GM18507 (cell line): Measurements from ENCODE around the gene IFNAR1.

ENCODE experiments used
- DNase-seq: peaks from one replicate; pipeline ENCODE4 v3.0.0; 2011; ENCODE audit warnings: low read depth; ENCODE audit not compliant: insufficient read length; ENCODE audit errors: extremely low spot score
- FAIRE-seq: peaks from 2 replicates; lab custom pipeline; 2011; peaks lifted over from hg19 to GRCh38; lab: Jason Lieb, UNC

Gene IFNAR1

DNA sequence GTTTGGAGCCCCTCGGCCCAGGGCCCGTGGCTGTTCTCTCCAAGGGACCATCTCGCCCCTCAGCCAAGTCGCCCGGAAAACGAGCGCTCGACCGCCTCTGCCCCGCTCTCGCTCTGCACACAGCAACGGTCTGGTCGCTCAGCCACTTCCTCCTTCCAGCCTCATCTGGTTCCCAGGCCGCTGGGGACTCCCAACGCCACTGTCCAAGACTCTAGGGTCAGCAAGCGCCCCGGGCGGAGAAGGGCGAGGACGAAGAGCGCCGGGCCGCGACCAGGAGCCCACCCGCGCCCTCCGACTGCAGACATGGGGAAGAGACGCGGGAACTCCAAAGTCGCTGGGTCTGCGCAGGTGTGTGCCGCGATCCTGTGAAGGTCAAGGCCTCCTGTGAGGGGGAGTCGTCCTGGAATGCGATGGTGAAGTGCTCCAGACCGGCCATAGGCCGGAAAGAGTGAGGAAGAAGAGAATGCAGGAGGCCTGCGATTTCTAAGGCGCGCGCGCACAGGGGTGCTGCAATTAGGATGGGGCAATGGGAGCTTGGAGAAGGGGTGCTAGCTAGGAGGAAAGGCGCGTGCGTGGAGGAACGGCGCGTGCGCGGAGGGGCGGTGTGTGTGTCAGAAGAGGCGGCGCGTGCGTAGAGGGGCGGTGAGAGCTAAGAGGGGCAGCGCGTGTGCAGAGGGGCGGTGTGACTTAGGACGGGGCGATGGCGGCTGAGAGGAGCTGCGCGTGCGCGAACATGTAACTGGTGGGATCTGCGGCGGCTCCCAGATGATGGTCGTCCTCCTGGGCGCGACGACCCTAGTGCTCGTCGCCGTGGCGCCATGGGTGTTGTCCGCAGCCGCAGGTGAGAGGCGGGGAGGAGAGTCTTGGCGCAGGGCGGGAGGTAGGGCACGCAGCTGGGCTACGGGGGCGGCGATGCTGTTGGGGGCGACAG lies at the start of gene IFNAR1:
IFNAR1 (plus strand) TSS at position 680 of the 931 bp plus-strand sequence; CDS start at position 766, 86 bp downstream.
- peak; percentile 90 for DNase-seq
- FAIRE-seq, result peak; percentile 94

DNA sequence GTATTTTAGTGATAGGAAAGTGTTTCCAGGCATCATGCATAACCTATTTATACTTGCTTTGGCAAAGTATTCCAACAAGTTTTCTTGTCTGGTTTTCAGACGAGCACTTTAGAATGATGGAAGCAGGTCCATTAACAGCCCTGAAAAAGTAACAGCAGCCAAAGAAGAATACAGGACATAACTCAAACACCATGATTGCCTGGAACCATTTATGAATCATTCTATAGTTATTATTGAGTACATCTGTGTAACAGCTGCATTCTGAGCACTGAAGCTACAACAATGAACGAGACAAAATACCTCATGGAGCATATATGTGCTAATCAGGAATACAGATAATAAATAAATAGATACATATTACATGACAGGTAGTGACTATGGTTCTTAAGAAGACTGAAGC lies 46.0 kb upstream of the IFNAR1 start:
- DNase-seq (no peak), FAIRE-seq (no peak)

DNA sequence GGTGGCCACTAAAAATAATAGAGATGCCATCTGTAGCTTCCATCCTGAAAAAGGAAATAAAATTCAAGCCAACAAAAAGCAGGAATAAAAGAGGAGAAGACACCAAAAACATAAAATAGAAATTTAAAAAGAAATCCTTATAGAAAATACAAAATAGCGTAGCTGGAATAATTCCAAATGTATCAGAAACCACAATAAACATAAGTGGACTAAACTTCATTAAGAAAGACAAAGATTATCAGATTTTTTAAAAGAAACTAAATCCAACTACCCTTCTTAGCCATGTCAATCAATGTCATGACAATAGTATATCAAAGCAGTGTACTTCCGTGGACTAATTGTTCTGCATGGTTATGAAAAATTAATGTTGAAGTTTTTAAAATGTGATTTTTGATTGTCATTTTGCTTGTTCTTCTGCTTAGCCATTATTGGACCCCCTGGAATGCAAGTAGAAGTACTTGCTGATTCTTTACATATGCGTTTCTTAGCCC lies 45.4 kb upstream of the IFNAR1 start:
- FAIRE-seq (no peak), DNase-seq (no peak)

DNA sequence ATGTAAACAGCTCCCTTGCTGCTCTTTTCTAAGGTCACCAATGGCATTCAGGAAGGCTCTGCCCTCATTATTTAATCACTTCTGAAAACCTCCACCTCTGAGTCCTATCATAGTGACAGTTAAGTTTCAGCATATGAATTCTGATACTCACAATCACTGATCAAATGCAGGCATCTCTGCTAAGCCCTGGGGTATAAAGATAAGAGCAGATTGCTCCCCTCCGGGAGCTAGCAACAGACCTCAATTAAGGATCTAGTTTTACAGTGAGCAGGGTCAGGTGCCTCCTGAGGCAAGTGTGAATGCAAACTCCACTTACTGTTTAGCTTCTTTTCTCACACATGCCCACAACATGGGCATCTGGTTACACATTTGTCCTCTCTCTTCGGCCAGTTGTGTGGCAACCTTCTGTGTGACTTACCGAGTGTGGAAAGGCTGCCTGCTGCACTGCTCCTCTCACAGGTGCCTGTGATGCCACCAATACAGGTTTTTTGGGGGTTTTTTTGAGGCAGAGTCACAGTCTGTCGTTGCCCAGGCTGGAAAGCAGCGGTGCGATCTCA lies 43.6 kb upstream of the IFNAR1 start:
- no peak for FAIRE-seq

DNA sequence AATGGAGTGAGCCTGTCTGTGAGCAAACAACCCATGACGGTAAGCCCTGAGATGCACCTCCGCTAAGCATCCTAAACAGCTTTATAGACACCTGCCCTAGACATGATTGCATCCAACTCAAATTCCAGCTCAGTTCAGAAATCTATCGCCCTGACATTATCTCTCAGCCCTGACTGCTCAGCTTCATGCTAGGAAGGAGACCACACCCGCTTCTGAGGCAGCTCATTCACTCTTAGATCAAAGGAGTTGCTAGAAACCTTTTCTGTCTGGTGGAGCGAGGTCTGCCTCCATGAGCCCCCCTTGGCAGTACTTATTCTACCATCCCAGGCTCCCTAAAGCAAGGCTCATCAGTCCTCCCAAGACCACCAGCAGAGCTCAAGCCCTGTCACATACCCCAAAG lies 41.6 kb upstream of the IFNAR1 start:
- FAIRE-seq (no peak), DNase-seq (no peak)

More for the DNA sequence above, 43.6 kb upstream of the IFNAR1 start:
- no peak for DNase-seq

DNA sequence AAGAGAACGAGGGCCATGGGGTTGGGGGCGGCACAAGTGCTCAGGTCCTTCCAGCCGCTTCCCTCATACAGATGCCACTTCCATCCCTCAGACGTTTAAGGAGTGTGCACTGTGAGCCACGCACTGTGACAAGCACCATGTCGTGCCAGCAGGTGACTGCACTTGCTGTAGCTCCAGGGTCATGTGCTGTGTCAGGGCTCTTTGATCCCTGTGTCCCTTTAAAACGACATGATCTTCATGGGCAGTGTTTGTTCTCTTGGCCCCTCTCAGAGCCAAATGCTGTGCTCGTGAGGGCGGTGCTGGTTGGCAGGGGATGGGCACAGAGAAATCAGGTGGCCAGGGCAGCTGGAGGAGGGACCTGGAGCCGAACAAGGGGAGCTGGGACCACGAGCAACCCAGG lies 38.7 kb upstream of the IFNAR1 start:
- no peak for FAIRE-seq

DNA sequence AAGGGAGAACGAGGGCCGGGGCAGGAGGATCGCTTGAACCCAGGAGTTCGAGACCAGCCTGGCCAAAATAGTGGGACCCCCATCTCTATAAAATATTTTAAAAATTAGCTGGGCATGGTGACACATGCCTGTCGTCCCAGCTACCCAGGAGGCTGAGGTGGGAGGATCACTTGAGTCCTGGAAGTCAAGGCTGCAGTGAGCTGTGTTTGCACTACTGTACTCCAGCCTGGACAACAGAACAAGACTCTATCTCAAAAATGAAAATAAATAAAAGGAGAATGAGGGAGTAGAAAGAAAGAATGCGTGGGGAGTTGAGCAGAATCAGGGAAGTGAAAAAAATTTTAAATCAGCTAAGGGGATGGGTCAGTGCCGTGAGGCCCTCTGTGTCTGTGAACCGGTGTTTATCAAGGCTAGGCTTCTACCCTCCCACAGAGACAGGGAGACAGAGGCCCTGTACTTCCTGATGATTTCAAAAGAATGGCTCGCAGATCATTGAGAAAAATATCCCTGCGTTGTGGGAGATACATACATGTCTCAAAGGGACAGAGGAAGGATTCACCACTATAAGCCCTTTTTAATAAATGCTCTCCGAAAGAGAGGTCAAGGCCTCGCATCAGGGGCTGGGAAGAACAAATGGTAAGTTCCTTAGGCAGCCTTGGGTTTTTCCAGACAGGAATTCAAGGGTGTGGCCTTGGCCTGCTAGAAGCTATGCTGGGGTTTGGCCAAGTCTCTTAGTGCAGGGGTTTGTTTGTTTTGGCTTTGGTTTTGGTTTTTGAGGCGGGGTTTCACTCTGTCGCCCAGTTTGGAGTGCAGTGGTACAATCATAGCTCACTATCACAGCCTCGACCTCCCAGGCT lies 37.9 kb upstream of the IFNAR1 start:
- FAIRE-seq (no peak), DNase-seq (no peak)

More for the DNA sequence above, 38.7 kb upstream of the IFNAR1 start:
- no peak for DNase-seq

DNA sequence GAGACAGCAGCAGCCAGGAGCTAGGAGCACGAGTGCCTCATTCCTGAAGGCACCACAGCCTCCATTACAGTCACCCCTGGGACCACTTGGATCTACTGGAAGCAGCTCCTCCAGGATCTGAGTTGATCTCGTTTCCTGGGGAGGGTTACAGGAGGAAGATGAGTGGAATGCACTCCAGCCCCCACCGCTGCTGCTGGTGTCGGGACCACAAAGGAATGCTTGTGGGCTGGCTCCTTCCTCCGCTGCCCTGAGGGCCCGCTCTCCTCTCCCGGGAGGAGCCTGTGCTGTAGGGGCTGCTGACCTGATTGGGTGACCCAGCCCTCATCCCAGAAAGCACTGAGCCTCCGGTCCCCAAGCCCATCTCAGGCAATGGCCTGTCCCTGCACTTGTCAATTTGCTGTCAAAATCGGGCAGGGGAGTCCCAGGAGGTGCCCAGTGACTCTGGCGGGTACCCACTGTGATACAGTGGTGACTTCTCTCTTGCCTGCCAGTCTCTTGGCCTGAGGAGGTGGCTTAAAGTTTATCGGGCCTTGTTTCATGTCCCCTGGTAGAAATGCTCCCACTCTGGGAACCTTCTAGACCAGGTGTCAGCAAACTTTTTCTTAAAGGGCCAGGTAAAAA lies 35.5 kb upstream of the IFNAR1 start:
- DNase-seq (no peak), FAIRE-seq (no peak)

DNA sequence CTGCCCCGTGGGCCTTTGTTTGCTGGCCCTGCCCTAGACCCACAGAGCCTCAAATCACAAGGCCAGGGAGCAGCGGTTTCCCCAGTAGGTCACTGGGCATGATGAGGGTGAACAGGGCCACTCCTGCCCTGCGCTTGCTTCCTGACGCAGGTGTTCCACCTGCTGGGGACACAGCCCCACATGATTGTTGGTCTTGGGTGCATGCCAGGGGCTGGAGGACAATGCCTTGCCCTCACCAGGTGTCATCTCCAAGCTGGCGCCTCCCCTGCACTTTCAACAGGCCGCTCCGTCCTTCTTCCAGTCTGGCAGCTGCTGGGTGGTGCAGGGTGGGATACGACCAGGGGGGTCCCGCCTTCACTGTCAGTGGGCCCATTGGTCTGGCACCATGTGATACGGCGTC lies 34.3 kb upstream of the IFNAR1 start:
- DNase-seq, result no peak
- FAIRE-seq, result no peak

DNA sequence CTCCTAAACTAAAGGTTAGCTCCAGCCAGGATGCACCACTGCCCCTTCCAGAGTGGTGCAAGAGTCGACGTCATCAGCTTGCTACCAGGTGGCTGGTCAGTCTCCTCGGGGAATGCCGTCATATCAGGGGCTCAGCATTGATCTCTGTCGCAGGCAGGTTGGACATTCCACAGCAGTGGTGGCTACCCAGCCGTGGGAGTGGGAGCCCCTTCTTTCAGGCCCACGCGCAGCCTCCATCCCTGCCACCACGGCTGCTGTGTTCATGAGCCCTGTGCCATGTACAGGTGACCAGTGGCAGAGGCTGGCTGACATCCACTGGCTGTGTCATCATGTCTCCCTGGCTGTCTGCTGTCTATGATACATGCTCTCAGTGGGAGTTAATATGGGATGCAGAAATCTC lies 33.1 kb upstream of the IFNAR1 start:
- FAIRE-seq, result no peak
- no peak for DNase-seq

DNA sequence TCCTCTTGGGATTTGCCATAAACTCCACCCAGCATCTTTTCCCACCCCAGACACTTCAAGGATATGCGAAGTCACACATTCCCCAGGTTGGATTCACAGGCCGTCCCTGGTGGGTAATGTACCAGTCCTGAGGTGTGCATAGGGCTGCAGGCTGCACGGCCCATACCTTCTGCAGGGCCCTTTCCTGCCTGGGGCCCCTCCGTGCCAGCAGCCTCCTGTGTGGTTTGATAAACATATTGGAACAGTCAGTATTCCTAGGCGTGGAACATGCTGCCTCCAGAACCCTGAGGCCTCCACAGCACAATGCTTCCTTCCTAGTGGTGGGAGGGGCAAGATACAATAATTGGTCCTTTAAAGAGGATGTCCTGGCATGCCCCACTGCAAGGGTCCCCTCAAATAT lies 32.0 kb upstream of the IFNAR1 start:
- DNase-seq, result no peak
- no peak for FAIRE-seq

DNA sequence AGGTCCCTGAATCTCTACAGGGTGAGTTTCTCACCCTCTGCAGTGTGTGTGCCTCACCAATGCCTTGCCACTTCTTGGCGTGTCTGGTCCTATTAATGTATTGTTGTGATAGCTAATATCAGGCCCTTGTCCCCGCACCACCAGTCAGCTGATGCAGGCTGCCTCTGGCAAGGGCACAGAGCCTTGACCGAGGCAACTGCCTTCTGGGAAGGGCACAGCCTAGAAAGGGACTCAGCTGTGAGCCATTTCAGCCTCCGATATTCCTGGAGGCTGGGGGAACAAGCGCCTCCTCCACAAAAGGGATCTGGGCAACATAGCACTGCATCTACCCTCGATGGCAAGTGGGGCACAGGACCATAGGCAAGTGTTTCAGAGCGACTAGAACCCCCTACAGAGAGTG lies 31.6 kb upstream of the IFNAR1 start:
- no peak for FAIRE-seq
- no peak for DNase-seq

DNA sequence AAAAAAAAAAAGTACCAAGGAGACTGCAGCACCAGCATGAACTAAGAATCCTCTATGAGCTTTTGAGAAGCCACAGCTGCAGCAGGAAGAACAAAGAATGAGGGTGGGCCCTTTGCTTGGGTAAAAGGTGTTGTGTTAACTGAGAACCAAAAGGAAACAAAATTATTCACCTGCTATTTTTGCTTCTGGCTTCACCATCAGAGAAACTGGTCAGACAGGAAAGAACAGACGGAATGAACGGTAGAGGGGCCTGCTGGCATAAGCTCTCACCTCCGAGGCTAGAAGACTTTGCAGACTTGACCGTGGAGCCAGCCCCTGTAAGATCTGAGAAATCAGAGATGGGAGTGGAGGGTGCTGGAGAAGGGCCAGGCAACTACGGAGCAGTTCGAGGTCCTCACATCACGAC lies 31.0 kb upstream of the IFNAR1 start:
- no peak for FAIRE-seq

DNA sequence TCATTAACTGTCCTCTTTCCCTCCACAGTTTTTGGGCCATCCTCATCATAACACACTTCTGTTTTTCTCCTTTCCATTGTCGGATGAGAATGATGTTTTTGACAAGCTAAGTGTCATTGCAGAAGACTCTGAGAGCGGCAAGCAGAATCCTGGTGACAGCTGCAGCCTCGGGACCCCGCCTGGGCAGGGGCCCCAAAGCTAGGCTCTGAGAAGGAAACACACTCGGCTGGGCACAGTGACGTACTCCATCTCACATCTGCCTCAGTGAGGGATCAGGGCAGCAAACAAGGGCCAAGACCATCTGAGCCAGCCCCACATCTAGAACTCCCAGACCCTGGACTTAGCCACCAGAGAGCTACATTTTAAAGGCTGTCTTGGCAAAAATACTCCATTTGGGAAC lies 28.6 kb upstream of the IFNAR1 start:
- FAIRE-seq (no peak), DNase-seq (no peak)

More for the DNA sequence above, 31.0 kb upstream of the IFNAR1 start:
- DNase-seq, result no peak

DNA sequence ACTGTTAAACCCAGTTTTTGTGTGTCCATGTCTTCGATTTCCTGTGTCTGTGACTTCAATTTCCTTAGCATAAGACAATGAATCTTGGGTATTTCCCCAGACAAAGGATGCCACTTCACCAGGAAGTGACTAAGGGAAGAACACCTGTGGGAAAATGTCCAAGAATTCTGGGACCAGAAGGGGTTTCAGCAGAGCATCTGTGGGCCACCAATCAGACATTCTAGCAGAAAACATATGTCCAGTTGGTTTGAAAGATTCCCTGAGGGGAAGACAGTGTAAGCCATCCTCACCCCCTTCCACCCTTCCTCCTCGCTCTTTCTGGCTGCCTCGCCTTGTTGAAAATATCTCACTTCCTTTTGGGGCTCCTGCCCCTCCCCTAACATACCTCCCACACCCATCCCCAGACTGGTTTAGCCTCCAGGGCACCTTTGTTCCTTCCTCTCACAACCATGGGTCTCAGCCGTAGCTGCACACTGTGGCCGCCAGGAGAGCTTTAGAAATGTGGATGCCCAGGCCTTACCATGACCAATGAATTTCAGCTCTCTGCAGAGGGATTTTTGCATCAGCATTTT lies 25.5 kb upstream of the IFNAR1 start:
- DNase-seq, result peak; percentile 38

DNA sequence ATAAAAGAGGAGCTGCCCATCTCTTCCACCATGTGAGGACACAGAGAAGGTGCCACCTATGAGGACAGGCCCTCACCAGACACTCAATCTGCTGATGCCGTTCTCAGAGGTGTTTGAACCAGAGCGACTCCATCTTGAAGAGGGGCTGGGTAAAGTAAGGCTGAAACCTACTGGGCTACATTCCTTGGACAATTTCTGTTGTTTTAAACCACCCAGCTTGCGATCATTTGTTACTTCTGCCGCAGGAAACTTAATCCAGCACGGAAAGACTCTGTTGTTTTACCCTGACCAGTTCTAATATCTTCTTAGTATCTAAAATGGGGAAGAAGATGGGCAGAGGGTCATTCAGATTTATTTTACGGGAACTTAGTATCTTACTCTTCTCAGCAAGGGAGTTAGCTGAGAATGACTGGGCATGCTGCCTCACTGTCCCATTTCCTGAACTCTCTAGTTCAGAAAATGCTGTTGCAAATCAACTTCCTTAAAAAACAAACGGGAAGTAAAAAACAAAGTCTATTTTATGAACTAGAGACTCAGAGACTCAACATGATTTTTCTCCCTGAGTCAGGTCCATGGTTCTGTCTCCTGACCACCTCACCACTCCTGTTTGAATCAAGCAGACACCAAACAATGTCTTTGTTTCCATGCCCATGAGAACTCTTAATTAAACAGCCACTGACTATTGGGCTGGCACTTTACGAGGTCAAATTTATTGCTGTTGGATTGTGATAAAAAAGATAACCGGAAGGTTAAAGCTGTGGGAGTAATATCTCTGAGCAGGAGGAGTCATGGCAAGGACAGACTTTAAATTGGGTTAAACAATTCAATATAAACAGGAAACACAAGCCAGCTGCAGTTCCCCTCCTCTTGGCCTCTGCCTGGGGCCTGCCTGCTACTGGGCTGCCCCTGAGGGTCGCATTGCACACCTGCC lies 23.8 kb upstream of the IFNAR1 start:
- no peak for DNase-seq
- FAIRE-seq, result no peak

More for the DNA sequence above, 25.5 kb upstream of the IFNAR1 start:
- peak; percentile 83 for FAIRE-seq

DNA sequence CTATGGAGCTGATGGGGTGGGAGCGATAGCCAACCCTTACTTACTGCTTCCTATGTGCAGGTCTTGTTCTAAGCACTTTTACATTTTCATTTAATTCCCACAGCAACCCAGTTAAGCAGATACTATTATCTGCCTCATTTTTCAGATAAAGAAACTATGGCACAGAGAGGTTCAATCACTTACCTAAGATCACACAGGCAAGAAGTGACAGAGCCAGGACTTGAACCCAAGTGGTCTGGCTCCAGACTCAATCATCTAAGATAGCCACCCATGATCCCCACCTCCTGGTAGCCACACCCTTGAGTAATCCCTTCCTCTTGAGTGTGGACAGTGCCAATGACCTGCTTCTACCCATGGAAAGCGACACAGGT lies 23.2 kb upstream of the IFNAR1 start:
- no peak for DNase-seq
- FAIRE-seq, result no peak

DNA sequence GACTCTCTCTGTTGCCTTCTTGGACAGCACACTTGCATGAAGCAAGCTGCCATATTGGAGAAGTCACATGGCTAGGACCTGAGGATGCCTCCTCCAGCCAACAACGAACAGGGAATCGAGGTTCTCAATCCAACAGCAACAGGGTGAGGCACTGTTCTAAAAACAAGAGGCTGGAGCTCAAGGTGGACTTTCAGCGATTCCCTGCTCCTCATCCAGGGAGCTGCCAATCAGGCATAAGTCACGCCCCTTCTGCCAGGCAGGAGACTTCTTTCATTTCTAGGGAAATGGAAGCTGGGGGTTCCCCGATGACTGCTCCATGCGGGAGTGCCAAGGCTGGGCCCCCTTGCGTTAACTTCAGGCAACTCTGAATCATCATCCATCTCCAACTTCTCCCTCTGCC lies 22.7 kb upstream of the IFNAR1 start:
- FAIRE-seq, result no peak

More for the DNA sequence above, 22.7 kb upstream of the IFNAR1 start:
- no peak for DNase-seq
